Measurements from ENCODE around the gene MED29.
A peak's percentile ranks its signal among the peaks of the same experiment; 100 is the strongest.

The MED29 gene

GRCh38 chr19:39412100-39412866, 21.1 kb downstream of the MED29 start, which contains the start of gene PLEKHG2:
Gene PLEKHG2, plus strand, starts transcription at chr19:39412669. Its CDS starts 1,418 bp downstream, at chr19:39414087.
- peak; percentile 97 for DNase-seq

GRCh38 chr19:39412867-39413271, 21.7 kb downstream of the MED29 start:
- DNase-seq = no peak

- DNase-seq = no peak
Measured at GRCh38 chr19:39413272-39413910, 22.2 kb downstream of the MED29 start.

GRCh38 chr19:39413911-39414608, 22.9 kb downstream of the MED29 start:
- no peak for DNase-seq

GRCh38 chr19:39415111-39416046, 24.2 kb downstream of the MED29 start:
- no peak for DNase-seq

- DNase-seq = no peak
Measured at GRCh38 chr19:39416152-39417120, 25.3 kb downstream of the MED29 start.

GRCh38 chr19:39417463-39418181, 26.4 kb downstream of the MED29 start:
- DNase-seq = no peak

GRCh38 chr19:39419003-39419402, 27.8 kb downstream of the MED29 start:
- DNase-seq = no peak

GRCh38 chr19:39420769-39421168, 29.6 kb downstream of the MED29 start:
- DNase-seq = no peak

GRCh38 chr19:39422020-39422419, 30.8 kb downstream of the MED29 start:
- DNase-seq = no peak

GRCh38 chr19:39423258-39424086, 32.3 kb downstream of the MED29 start:
- DNase-seq = no peak

- no peak for DNase-seq
Measured at GRCh38 chr19:39424934-39425333, 33.8 kb downstream of the MED29 start.

GRCh38 chr19:39425744-39426143, 34.6 kb downstream of the MED29 start:
- no peak for DNase-seq

GRCh38 chr19:39426170-39426569, 35.0 kb downstream of the MED29 start:
- DNase-seq = no peak

- DNase-seq = no peak
Measured at GRCh38 chr19:39427707-39428106, 36.5 kb downstream of the MED29 start.

- DNase-seq = no peak
Measured at GRCh38 chr19:39428283-39429112, 37.3 kb downstream of the MED29 start.

GRCh38 chr19:39430675-39431593, 39.8 kb downstream of the MED29 start:
- DNase-seq = peak; percentile 76

GRCh38 chr19:39432677-39433025, 41.5 kb downstream of the MED29 start:
- no peak for DNase-seq

All from stimulated activated CD4-positive, alpha-beta T cell treated with anti-CD3 and anti-CD28 coated beads, Interleukin-4, amount 100 ng/mL, for 24 hours (primary cell).